ENCODE data around the gene HSPB8. TPM values are rescaled to one million over a fixed set of nuclear protein-coding genes. Genes with fewer than 3 reads are reported as not detected.

Gene HSPB8
- total RNA-seq, 2 experiments from 2014 or later, result not detected

DNA sequence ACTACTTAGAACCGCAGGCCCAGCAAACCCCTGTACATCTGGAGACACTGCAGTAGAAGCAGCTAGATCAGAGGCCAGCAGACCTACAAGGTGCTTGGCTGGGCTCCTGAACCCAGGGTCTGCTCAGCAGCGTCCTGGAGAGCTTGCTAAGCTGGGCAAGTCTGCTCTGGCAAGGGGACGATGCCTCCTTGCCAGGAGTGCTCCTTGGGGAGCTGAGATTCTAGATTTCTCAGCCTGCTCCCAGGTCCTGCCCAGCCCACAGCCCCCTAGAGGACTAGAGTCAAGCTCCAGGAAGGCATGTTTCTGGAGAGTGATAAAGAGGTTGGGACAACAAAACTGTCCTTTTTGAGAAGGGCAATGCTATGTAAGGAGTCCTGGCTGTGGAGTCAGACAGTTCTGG, 60.3 kb downstream of the HSPB8 start:
- POLR2A ChIA-PET, result no interaction called here
- BruUV-seq (replicated peaks), result no TSS peak

GRCh38 chr12:119241049-119241448, 62.3 kb downstream of the HSPB8 start:
- no peak overlapping the region for H3K4me2 ChIP-seq (ENCODE audit: low read length)
- H3K4me3 ChIP-seq (ENCODE audit: low read depth, low read length, poor library complexity, severe bottlenecking), result no peak overlapping the region
- no TSS peak for BruUV-seq (replicated peaks)
- TF ChIP-seq EZH2phosphoT487 (IDR thresholded peaks at IDR 0.05; ENCODE audit: borderline replicate concordance, low read depth, low read length), result no peak
- TF ChIP-seq, protein P1, sequence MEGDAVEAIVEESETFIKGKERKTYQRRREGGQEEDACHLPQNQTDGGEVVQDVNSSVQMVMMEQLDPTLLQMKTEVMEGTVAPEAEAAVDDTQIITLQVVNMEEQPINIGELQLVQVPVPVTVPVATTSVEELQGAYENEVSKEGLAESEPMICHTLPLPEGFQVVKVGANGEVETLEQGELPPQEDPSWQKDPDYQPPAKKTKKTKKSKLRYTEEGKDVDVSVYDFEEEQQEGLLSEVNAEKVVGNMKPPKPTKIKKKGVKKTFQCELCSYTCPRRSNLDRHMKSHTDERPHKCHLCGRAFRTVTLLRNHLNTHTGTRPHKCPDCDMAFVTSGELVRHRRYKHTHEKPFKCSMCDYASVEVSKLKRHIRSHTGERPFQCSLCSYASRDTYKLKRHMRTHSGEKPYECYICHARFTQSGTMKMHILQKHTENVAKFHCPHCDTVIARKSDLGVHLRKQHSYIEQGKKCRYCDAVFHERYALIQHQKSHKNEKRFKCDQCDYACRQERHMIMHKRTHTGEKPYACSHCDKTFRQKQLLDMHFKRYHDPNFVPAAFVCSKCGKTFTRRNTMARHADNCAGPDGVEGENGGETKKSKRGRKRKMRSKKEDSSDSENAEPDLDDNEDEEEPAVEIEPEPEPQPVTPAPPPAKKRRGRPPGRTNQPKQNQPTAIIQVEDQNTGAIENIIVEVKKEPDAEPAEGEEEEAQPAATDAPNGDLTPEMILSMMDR (conservative IDR thresholded peaks at IDR 0.05; ENCODE audit: low read length), result no peak
- no peaks in the 10 kb centered on the region for H3K9me3 ChIP-seq (ENCODE audit: low read length)
- ChIA-PET CTCF (ENCODE audit: unreplicated experiment) (no interaction called here), POLR2A (interaction anchor here (0.7 kb wide), 1 partner anchor 349 kb away, joined by 3 read pairs; no protein-coding TSS in a partner anchor)
- intact Hi-C loops (cut with micrococcal nuclease; ENCODE audit: unreplicated experiment), result no loop called here
- H4K20me1 ChIP-seq (ENCODE audit: insufficient read depth, low read length), result no peaks in the 10 kb centered on the region
- no peaks in the 10 kb centered on the region for H3K4me1 ChIP-seq (ENCODE audit: insufficient read depth, low read length, poor library complexity, severe bottlenecking)
- H3K79me2 ChIP-seq (ENCODE audit: insufficient read depth, low read depth, low read length), result no peaks in the 10 kb centered on the region
- no peak overlapping the region for H3K27ac ChIP-seq (ENCODE audit: low read depth, low read length, poor library complexity, severe bottlenecking)
- no peak overlapping the region for H2AFZ ChIP-seq (ENCODE audit: low read length)
- no peak for DNase-seq (ENCODE audit: low spot score)
- H3K9me2 ChIP-seq (ENCODE audit: insufficient read depth, low read length), result no peaks in the 10 kb centered on the region
- no peaks in the 10 kb centered on the region for H3K36me3 ChIP-seq (ENCODE audit: insufficient read depth, low read length)

More for the DNA sequence above, 60.3 kb downstream of the HSPB8 start:
- H3K9me2 ChIP-seq (ENCODE audit: insufficient read depth, low read length), result no peaks in the 10 kb centered on the region
- no peak overlapping the region for H3K4me2 ChIP-seq (ENCODE audit: low read length)
- CTCF ChIA-PET (ENCODE audit: unreplicated experiment), result no interaction called here
- H3K36me3 ChIP-seq (ENCODE audit: insufficient read depth, low read length), result no peaks in the 10 kb centered on the region
- H3K79me2 ChIP-seq (ENCODE audit: insufficient read depth, low read depth, low read length), result no peaks in the 10 kb centered on the region
- no peaks in the 10 kb centered on the region for H3K4me1 ChIP-seq (ENCODE audit: insufficient read depth, low read length, poor library complexity, severe bottlenecking)
- intact Hi-C loops (cut with micrococcal nuclease; ENCODE audit: unreplicated experiment), result no loop called here
- H3K4me3 ChIP-seq (ENCODE audit: low read depth, low read length, poor library complexity, severe bottlenecking), result no peak overlapping the region
- TF ChIP-seq, protein P1 (conservative IDR thresholded peaks at IDR 0.05; ENCODE audit: low read length), result no peak
- TF ChIP-seq EZH2phosphoT487 (IDR thresholded peaks at IDR 0.05; ENCODE audit: borderline replicate concordance, low read depth, low read length), result no peak
- H3K9me3 ChIP-seq (ENCODE audit: low read length), result no peaks in the 10 kb centered on the region
- H4K20me1 ChIP-seq (ENCODE audit: insufficient read depth, low read length), result no peaks in the 10 kb centered on the region
- no peak overlapping the region for H3K27ac ChIP-seq (ENCODE audit: low read depth, low read length, poor library complexity, severe bottlenecking)
- no peak for DNase-seq (ENCODE audit: low spot score)
- H2AFZ ChIP-seq (ENCODE audit: low read length), result no peak overlapping the region

DNA sequence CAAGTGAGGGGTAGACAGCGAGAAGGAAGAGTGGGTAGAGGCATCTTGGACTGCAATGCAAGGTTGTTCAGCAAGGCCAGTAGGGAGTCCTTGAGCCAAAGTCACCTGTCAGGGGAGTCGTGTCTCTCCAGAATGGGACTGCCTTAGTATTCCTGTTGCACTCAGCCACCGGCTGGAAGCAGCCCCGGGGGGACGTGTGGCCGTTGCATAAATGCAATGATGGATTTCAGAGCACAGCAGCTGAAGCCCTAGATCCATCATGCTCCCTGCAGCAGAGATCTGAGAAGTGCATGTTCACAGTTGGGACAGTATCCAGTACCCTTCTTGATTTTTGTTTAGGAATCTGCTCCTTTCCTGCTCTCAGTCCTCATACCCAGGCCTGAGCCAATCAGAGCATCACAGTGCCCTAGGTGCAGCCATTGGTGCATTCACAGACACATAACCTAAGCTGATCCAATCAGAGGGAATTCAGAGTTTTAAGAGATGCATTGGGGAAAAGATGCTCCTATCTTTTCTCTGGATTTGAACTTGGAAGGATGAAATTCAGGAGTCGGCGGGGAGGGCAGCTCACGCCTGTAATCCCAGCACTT, 62.9 kb downstream of the HSPB8 start:
- Histone ChIP-seq H2AFZ (ENCODE audit: low read length) (no peak overlapping the region), H3K4me3 (ENCODE audit: low read depth, low read length, poor library complexity, severe bottlenecking) (no peak overlapping the region), H3K36me3 (ENCODE audit: insufficient read depth, low read length) (no peaks in the 10 kb centered on the region), H3K9me2 (ENCODE audit: insufficient read depth, low read length) (no peaks in the 10 kb centered on the region), H3K79me2 (ENCODE audit: insufficient read depth, low read depth, low read length) (no peaks in the 10 kb centered on the region), H4K20me1 (ENCODE audit: insufficient read depth, low read length) (no peaks in the 10 kb centered on the region), H3K9me3 (ENCODE audit: low read length) (no peaks in the 10 kb centered on the region), H3K4me1 (ENCODE audit: insufficient read depth, low read length, poor library complexity, severe bottlenecking) (no peaks in the 10 kb centered on the region), H3K4me2 (ENCODE audit: low read length) (no peak overlapping the region), H3K27ac (ENCODE audit: low read depth, low read length, poor library complexity, severe bottlenecking) (no peak overlapping the region)
- intact Hi-C loops (cut with micrococcal nuclease; ENCODE audit: unreplicated experiment), result no loop called here
- no peak for DNase-seq (ENCODE audit: low spot score)
- TF ChIP-seq, protein P1 (conservative IDR thresholded peaks at IDR 0.05; ENCODE audit: low read length), result no peak
- no peak for TF ChIP-seq EZH2phosphoT487 (IDR thresholded peaks at IDR 0.05; ENCODE audit: borderline replicate concordance, low read depth, low read length)
- CTCF ChIA-PET (ENCODE audit: unreplicated experiment), result interaction anchor here (0.7 kb wide), 1 partner anchor 29 kb away, joined by 3 read pairs; no protein-coding TSS in a partner anchor
- POLR2A ChIA-PET, result no interaction called here
- no TSS peak for BruUV-seq (replicated peaks)
